ENCODE data around the gene SLC7A9.

SLC7A9 gene

GRCh38 chr19:32866061-32866460 is 3.5 kb downstream of the SLC7A9 start:
- peaks cover 0 to 15% of the 10 kb centered on the region in 2 donors for H3K36me3 ChIP-seq (ENCODE audit: control insufficient read depth in 1 of 2, insufficient read depth in 2 of 2, low read length in 2 of 2)
- H3K4me3 ChIP-seq (ENCODE audit: low read depth in 1 of 2, low read length in 2 of 2): no peak overlapping the region
- H3K9ac ChIP-seq (ENCODE audit: low read depth in 1 of 2, low read length in 2 of 2): no peak overlapping the region
- no peaks in the 10 kb centered on the region for H3K9me3 ChIP-seq (ENCODE audit: control insufficient read depth in 1 of 2, low read length in 2 of 2)
- H3K27ac ChIP-seq (ENCODE audit: low read depth, low read length): no peak overlapping the region
- no peaks in the 10 kb centered on the region for H3K27me3 ChIP-seq (ENCODE audit: control insufficient read depth in 1 of 2, insufficient read depth in 2 of 2, low read length in 2 of 2)
- peaks cover 12 to 15% of the 10 kb centered on the region in 2 donors for H3K4me1 ChIP-seq (ENCODE audit: control insufficient read depth in 1 of 2, insufficient read depth in 2 of 2, low read length in 2 of 2)

DNA sequence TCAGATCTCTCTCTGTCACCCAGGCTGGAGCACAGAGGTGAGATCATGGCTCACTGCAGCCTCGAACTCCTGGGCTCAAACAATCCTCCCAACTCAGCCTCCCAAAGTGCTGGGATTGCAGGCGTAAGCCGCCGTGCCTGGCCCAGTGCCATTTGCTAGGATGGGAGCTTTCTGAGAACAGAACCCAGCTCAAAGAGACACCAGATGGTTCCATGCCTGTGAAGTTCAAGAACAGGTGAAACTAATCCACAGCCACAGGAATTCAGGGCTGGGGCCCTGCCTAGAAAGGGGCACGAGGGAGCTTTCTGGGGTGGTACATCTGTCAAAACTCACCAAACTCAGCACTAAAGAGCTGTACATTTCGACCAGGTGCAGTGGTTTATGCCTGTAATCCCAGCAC is 4.2 kb downstream of the SLC7A9 start:
- Histone ChIP-seq H3K9ac (ENCODE audit: low read depth in 1 of 2, low read length in 2 of 2) (no peak overlapping the region), H3K36me3 (ENCODE audit: control insufficient read depth in 1 of 2, insufficient read depth in 2 of 2, low read length in 2 of 2) (peaks cover 3 to 15% of the 10 kb centered on the region in 2 donors), H3K4me3 (ENCODE audit: low read depth in 1 of 2, low read length in 2 of 2) (no peak overlapping the region), H3K9me3 (ENCODE audit: control insufficient read depth in 1 of 2, low read length in 2 of 2) (no peaks in the 10 kb centered on the region), H3K27ac (ENCODE audit: low read depth, low read length) (no peak overlapping the region), H3K27me3 (ENCODE audit: control insufficient read depth in 1 of 2, insufficient read depth in 2 of 2, low read length in 2 of 2) (no peaks in the 10 kb centered on the region), H3K4me1 (ENCODE audit: control insufficient read depth in 1 of 2, insufficient read depth in 2 of 2, low read length in 2 of 2) (peaks cover 4 to 9% of the 10 kb centered on the region in 2 donors)

DNA sequence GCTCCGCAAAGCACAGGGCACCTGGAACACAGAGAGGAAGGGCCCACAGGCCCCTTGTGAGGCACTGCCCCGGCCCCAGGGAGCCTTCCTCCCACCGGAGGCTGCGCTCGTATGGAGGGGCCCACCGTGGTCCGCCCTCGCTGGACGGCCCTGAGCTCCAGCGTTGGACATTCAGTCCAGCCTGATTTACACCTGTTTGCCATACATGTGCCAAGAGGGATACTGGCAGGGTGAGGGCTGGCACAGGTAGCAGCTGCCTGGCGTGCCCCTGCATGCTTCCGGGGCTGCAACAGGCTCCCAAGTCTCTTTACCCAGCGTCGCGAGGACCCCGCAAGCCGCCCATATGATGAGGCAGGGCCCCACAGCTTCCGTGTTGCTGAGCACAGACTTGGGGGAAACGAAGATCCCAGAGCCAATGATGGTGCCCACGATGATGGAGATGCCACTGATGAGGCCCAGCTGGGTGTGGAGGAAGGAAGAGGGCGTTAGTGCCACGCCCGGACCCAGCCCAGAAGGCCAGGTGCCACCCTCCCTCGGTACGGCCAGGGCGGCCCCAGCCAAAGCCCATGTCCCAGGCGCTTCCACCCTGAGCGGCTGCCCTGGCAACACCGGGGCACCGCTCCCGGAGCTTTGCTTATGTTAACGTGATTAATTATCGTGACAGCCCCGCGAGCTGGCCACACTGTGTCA is 5.1 kb downstream of the SLC7A9 start:
- H3K9me3 ChIP-seq (ENCODE audit: control insufficient read depth in 1 of 2, low read length in 2 of 2): no peaks in the 10 kb centered on the region
- H3K9ac ChIP-seq (ENCODE audit: low read depth in 1 of 2, low read length in 2 of 2): no peak overlapping the region
- H3K27ac ChIP-seq (ENCODE audit: low read depth, low read length): no peak overlapping the region
- peaks cover 0 to 5% of the 10 kb centered on the region in 2 donors for H3K4me1 ChIP-seq (ENCODE audit: control insufficient read depth in 1 of 2, insufficient read depth in 2 of 2, low read length in 2 of 2)
- peaks cover 3 to 15% of the 10 kb centered on the region in 2 donors for H3K36me3 ChIP-seq (ENCODE audit: control insufficient read depth in 1 of 2, insufficient read depth in 2 of 2, low read length in 2 of 2)
- H3K4me3 ChIP-seq (ENCODE audit: low read depth in 1 of 2, low read length in 2 of 2): no peak overlapping the region
- H3K27me3 ChIP-seq (ENCODE audit: control insufficient read depth in 1 of 2, insufficient read depth in 2 of 2, low read length in 2 of 2): no peaks in the 10 kb centered on the region

GRCh38 chr19:32863841-32864240 is 5.7 kb downstream of the SLC7A9 start:
- Histone ChIP-seq H3K9ac (ENCODE audit: low read depth in 1 of 2, low read length in 2 of 2) (no peak overlapping the region), H3K36me3 (ENCODE audit: control insufficient read depth in 1 of 2, insufficient read depth in 2 of 2, low read length in 2 of 2) (peaks cover 3 to 15% of the 10 kb centered on the region in 2 donors), H3K4me1 (ENCODE audit: control insufficient read depth in 1 of 2, insufficient read depth in 2 of 2, low read length in 2 of 2) (peaks cover 0 to 5% of the 10 kb centered on the region in 2 donors), H3K9me3 (ENCODE audit: control insufficient read depth in 1 of 2, low read length in 2 of 2) (no peaks in the 10 kb centered on the region), H3K4me3 (ENCODE audit: low read depth in 1 of 2, low read length in 2 of 2) (no peak overlapping the region), H3K27ac (ENCODE audit: low read depth, low read length) (no peak overlapping the region), H3K27me3 (ENCODE audit: control insufficient read depth in 1 of 2, insufficient read depth in 2 of 2, low read length in 2 of 2) (no peaks in the 10 kb centered on the region)

GRCh38 chr19:32863301-32863700 is 6.3 kb downstream of the SLC7A9 start:
- Histone ChIP-seq H3K4me3 (ENCODE audit: low read depth in 1 of 2, low read length in 2 of 2) (no peak overlapping the region), H3K9me3 (ENCODE audit: control insufficient read depth in 1 of 2, low read length in 2 of 2) (no peaks in the 10 kb centered on the region), H3K36me3 (ENCODE audit: control insufficient read depth in 1 of 2, insufficient read depth in 2 of 2, low read length in 2 of 2) (peaks cover 3 to 15% of the 10 kb centered on the region in 2 donors), H3K9ac (ENCODE audit: low read depth in 1 of 2, low read length in 2 of 2) (no peak overlapping the region), H3K4me1 (ENCODE audit: control insufficient read depth in 1 of 2, insufficient read depth in 2 of 2, low read length in 2 of 2) (peaks cover 0 to 5% of the 10 kb centered on the region in 2 donors), H3K27me3 (ENCODE audit: control insufficient read depth in 1 of 2, insufficient read depth in 2 of 2, low read length in 2 of 2) (no peaks in the 10 kb centered on the region), H3K27ac (ENCODE audit: low read depth, low read length) (no peak overlapping the region)

DNA sequence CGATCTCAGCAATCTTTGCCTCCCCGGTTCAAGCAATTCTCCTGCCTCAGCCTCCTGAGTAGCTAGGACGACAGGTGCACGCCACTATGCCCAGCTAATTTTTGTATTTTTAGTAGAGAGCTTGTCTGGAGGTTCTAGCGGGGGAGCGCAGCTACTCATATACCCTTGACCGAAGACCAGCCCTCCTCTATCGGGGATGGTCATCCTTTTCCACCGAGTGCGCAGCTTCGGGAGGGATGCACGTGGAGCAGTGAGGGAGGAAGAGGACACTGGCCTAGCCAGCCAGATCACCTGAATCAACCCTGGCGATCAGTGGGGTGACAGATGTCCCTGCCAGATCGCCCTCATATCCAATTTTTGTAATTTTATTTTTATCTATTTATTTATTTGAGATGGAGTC is 6.8 kb downstream of the SLC7A9 start:
- Histone ChIP-seq H3K27me3 (ENCODE audit: control insufficient read depth in 1 of 2, insufficient read depth in 2 of 2, low read length in 2 of 2) (no peaks in the 10 kb centered on the region), H3K4me1 (ENCODE audit: control insufficient read depth in 1 of 2, insufficient read depth in 2 of 2, low read length in 2 of 2) (peaks cover 0 to 5% of the 10 kb centered on the region in 2 donors), H3K4me3 (ENCODE audit: low read depth in 1 of 2, low read length in 2 of 2) (no peak overlapping the region), H3K36me3 (ENCODE audit: control insufficient read depth in 1 of 2, insufficient read depth in 2 of 2, low read length in 2 of 2) (peaks cover 3 to 18% of the 10 kb centered on the region in 2 donors), H3K9ac (ENCODE audit: low read depth in 1 of 2, low read length in 2 of 2) (no peak overlapping the region), H3K9me3 (ENCODE audit: control insufficient read depth in 1 of 2, low read length in 2 of 2) (no peaks in the 10 kb centered on the region), H3K27ac (ENCODE audit: low read depth, low read length) (no peak overlapping the region)

- H3K27me3 ChIP-seq (ENCODE audit: control insufficient read depth in 1 of 2, insufficient read depth in 2 of 2, low read length in 2 of 2): no peaks in the 10 kb centered on the region
- no peak overlapping the region for H3K9ac ChIP-seq (ENCODE audit: low read depth in 1 of 2, low read length in 2 of 2)
- peaks cover 3 to 22% of the 10 kb centered on the region in 2 donors for H3K36me3 ChIP-seq (ENCODE audit: control insufficient read depth in 1 of 2, insufficient read depth in 2 of 2, low read length in 2 of 2)
- no peak overlapping the region for H3K4me3 ChIP-seq (ENCODE audit: low read depth in 1 of 2, low read length in 2 of 2)
- H3K4me1 ChIP-seq (ENCODE audit: control insufficient read depth in 1 of 2, insufficient read depth in 2 of 2, low read length in 2 of 2): peaks cover 0 to 5% of the 10 kb centered on the region in 2 donors
- no peaks in the 10 kb centered on the region for H3K9me3 ChIP-seq (ENCODE audit: control insufficient read depth in 1 of 2, low read length in 2 of 2)
- no peak overlapping the region for H3K27ac ChIP-seq (ENCODE audit: low read depth, low read length)
Measured at GRCh38 chr19:32862173-32862572, 7.4 kb downstream of the SLC7A9 start.

DNA sequence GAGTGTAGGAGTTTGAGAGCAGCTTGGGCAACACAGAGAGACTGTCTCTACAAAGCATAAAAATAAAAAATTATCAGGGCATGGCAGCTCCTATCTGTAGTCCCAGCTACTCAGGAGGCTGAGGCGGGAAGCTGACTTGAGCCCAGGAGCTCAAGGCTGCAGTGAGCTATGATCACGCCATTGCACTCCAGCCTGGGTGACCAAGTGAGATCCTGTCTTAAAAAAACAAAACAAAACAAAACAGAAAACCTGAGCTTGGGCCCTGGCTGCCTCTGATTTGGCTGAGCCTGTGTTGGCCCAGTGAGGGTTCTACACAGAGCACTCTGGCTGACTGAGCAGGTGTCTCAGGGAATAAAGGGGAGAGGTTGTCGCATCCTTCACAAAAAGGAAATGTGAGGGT is 8.0 kb downstream of the SLC7A9 start:
- Histone ChIP-seq H3K36me3 (ENCODE audit: control insufficient read depth in 1 of 2, insufficient read depth in 2 of 2, low read length in 2 of 2) (peaks cover 3 to 18% of the 10 kb centered on the region in 2 donors), H3K9ac (ENCODE audit: low read depth in 1 of 2, low read length in 2 of 2) (no peak overlapping the region), H3K4me1 (ENCODE audit: control insufficient read depth in 1 of 2, insufficient read depth in 2 of 2, low read length in 2 of 2) (peaks cover 0 to 2% of the 10 kb centered on the region in 2 donors), H3K27me3 (ENCODE audit: control insufficient read depth in 1 of 2, insufficient read depth in 2 of 2, low read length in 2 of 2) (no peaks in the 10 kb centered on the region), H3K27ac (ENCODE audit: low read depth, low read length) (no peak overlapping the region), H3K4me3 (ENCODE audit: low read depth in 1 of 2, low read length in 2 of 2) (no peak overlapping the region), H3K9me3 (ENCODE audit: control insufficient read depth in 1 of 2, low read length in 2 of 2) (no peaks in the 10 kb centered on the region)

GRCh38 chr19:32859591-32859990 is 10.0 kb downstream of the SLC7A9 start:
- H3K9ac ChIP-seq (ENCODE audit: low read depth in 1 of 2, low read length in 2 of 2): no peak overlapping the region
- H3K4me1 ChIP-seq (ENCODE audit: control insufficient read depth in 1 of 2, insufficient read depth in 2 of 2, low read length in 2 of 2): no peaks in the 10 kb centered on the region
- no peak overlapping the region for H3K27ac ChIP-seq (ENCODE audit: low read depth, low read length)
- no peaks in the 10 kb centered on the region for H3K9me3 ChIP-seq (ENCODE audit: control insufficient read depth in 1 of 2, low read length in 2 of 2)
- H3K4me3 ChIP-seq (ENCODE audit: low read depth in 1 of 2, low read length in 2 of 2): no peak overlapping the region
- H3K27me3 ChIP-seq (ENCODE audit: control insufficient read depth in 1 of 2, insufficient read depth in 2 of 2, low read length in 2 of 2): no peaks in the 10 kb centered on the region
- H3K36me3 ChIP-seq (ENCODE audit: control insufficient read depth in 1 of 2, insufficient read depth in 2 of 2, low read length in 2 of 2): peaks cover 3 to 18% of the 10 kb centered on the region in 2 donors

GRCh38 chr19:32858559-32858958 is 11.0 kb downstream of the SLC7A9 start:
- Histone ChIP-seq H3K27me3 (ENCODE audit: control insufficient read depth in 1 of 2, insufficient read depth in 2 of 2, low read length in 2 of 2) (no peaks in the 10 kb centered on the region), H3K4me3 (ENCODE audit: low read depth in 1 of 2, low read length in 2 of 2) (no peak overlapping the region), H3K4me1 (ENCODE audit: control insufficient read depth in 1 of 2, insufficient read depth in 2 of 2, low read length in 2 of 2) (no peaks in the 10 kb centered on the region), H3K36me3 (ENCODE audit: control insufficient read depth in 1 of 2, insufficient read depth in 2 of 2, low read length in 2 of 2) (peaks cover 3 to 11% of the 10 kb centered on the region in 2 donors), H3K9ac (ENCODE audit: low read depth in 1 of 2, low read length in 2 of 2) (no peak overlapping the region), H3K27ac (ENCODE audit: low read depth, low read length) (no peak overlapping the region), H3K9me3 (ENCODE audit: control insufficient read depth in 1 of 2, low read length in 2 of 2) (no peaks in the 10 kb centered on the region)
